Measurements from ENCODE around the gene MED31.
"Not testable (repeated sequence)": the region's sequence is repeated elsewhere in the genome, so short reads cannot be mapped to it uniquely, and the experiment has no call there.

MED31 gene

GRCh38 chr17:6596941-6597340 is 54.5 kb downstream of the MED31 start:
- no peak overlapping the region for H3K27ac ChIP-seq
- no peak overlapping the region for H2AFZ ChIP-seq
- H3K36me3 ChIP-seq (ENCODE audit: control insufficient read depth, insufficient read depth, low read length), result no peaks in the 10 kb centered on the region
- H3K4me2 ChIP-seq (ENCODE audit: low read length), result no peak overlapping the region
- H3K9ac ChIP-seq, result no peak overlapping the region
- no peak overlapping the region for H3K4me3 ChIP-seq (ENCODE audit: low read depth, low read length)
- TF ChIP-seq CTCF (IDR thresholded peaks at IDR 0.05), result no peak
- H3K27me3 ChIP-seq (ENCODE audit: control insufficient read depth, insufficient read depth, low read length), result no peaks in the 10 kb centered on the region
- no peaks in the 10 kb centered on the region for H3K9me3 ChIP-seq (ENCODE audit: control insufficient read depth, low read length)
- no peaks in the 10 kb centered on the region for H3K4me1 ChIP-seq
- H3K79me2 ChIP-seq, result no peaks in the 10 kb centered on the region

DNA sequence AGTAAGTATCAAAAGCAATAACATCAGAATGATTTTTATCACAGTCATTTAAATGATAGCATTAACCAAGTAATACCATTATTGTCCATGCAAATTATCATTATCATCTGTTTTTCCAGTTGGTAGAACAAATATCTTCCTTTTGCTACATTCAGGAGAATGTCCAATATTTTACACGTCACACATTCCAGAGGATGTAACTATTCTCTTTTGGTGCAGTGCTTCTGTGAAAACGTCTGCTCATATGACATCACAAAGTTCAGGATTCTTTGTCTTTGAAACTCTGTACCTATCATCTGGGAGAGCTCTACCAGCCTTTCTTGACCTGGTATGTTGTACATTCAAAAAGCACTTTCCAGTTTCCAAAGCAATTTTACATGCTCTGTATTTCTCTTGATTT is 54.9 kb downstream of the MED31 start:
- Histone ChIP-seq H3K79me2 (no peaks in the 10 kb centered on the region), H3K36me3 (ENCODE audit: control insufficient read depth, insufficient read depth, low read length) (no peaks in the 10 kb centered on the region), H3K4me1 (no peaks in the 10 kb centered on the region), H3K4me2 (ENCODE audit: low read length) (no peak overlapping the region), H3K9me3 (ENCODE audit: control insufficient read depth, low read length) (no peaks in the 10 kb centered on the region), H3K4me3 (ENCODE audit: low read depth, low read length) (no peak overlapping the region), H3K27ac (no peak overlapping the region), H3K9ac (no peak overlapping the region), H3K27me3 (ENCODE audit: control insufficient read depth, insufficient read depth, low read length) (no peaks in the 10 kb centered on the region), H2AFZ (no peak overlapping the region)
- no peak for TF ChIP-seq CTCF (IDR thresholded peaks at IDR 0.05)

DNA sequence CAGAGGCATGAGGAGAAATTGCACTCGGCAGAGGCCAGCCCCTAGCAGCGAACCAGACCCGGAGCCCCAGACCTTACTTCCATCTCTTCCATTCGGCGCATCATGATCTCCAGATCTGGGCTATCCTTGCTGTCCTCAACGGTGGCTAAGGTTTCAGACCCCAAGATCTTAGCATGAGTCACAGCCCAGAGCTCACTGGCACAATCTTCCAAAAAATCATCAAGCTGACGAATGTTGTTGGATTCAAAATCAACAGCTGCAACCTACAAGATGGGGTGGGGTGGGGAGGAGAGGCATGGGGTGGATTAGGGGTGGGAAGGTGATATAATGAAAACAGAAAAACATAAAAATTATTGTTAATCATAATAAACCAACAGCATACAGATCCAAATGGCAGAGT is 55.3 kb downstream of the MED31 start:
- no peak overlapping the region for H3K27ac ChIP-seq
- no peak overlapping the region for H3K4me3 ChIP-seq (ENCODE audit: low read depth, low read length)
- no peaks in the 10 kb centered on the region for H3K4me1 ChIP-seq
- H3K9ac ChIP-seq, result no peak overlapping the region
- no peaks in the 10 kb centered on the region for H3K9me3 ChIP-seq (ENCODE audit: control insufficient read depth, low read length)
- H2AFZ ChIP-seq, result no peak overlapping the region
- no peak for TF ChIP-seq CTCF (IDR thresholded peaks at IDR 0.05)
- no peaks in the 10 kb centered on the region for H3K36me3 ChIP-seq (ENCODE audit: control insufficient read depth, insufficient read depth, low read length)
- H3K79me2 ChIP-seq, result no peaks in the 10 kb centered on the region
- H3K27me3 ChIP-seq (ENCODE audit: control insufficient read depth, insufficient read depth, low read length), result no peaks in the 10 kb centered on the region
- no peak overlapping the region for H3K4me2 ChIP-seq (ENCODE audit: low read length)

GRCh38 chr17:6593371-6593770 is 58.0 kb downstream of the MED31 start:
- not testable (repeated sequence) for H3K9ac ChIP-seq; H3K27ac ChIP-seq; H3K9me3 ChIP-seq (ENCODE audit: control insufficient read depth, low read length); H3K4me3 ChIP-seq (ENCODE audit: low read depth, low read length); H2AFZ ChIP-seq; H3K79me2 ChIP-seq; H3K4me2 ChIP-seq (ENCODE audit: low read length); H3K4me1 ChIP-seq; H3K27me3 ChIP-seq (ENCODE audit: control insufficient read depth, insufficient read depth, low read length); H3K36me3 ChIP-seq (ENCODE audit: control insufficient read depth, insufficient read depth, low read length)

All from parathyroid adenoma (tissue), 2 donors.